Activated T-cell treated with anti-CD3 and anti-CD28 coated beads for 4 hours (primary cell): ENCODE results near the gene VILL.
"Not testable (repeated sequence)": the region's sequence is repeated elsewhere in the genome, so short reads cannot be mapped to it uniquely, and the experiment has no call there.

Experiments
- DNase-seq: peaks from one replicate; pipeline ENCODE4 v3.0.0-alpha.2; 2020

VILL gene

GRCh38 chr3:37987315-37987697, 3.3 kb upstream of the VILL start:
- no peak for DNase-seq

- no peak for DNase-seq
Measured at GRCh38 chr3:37987751-37988179, 2.8 kb upstream of the VILL start.

- DNase-seq: not testable (repeated sequence)
Measured at GRCh38 chr3:37988376-37988775, 2.2 kb upstream of the VILL start.

- no peak for DNase-seq
Measured at GRCh38 chr3:37988931-37989525, 1.6 kb upstream of the VILL start.

- DNase-seq: no peak
Measured at GRCh38 chr3:37989821-37990480, 635 bp upstream of the VILL start.

GRCh38 chr3:37991109-37991508, 523 bp downstream of the VILL start:
- DNase-seq: no peak

- DNase-seq: no peak
Measured at GRCh38 chr3:37991823-37992222, 1.2 kb downstream of the VILL start.

GRCh38 chr3:37992271-37993066, 1.9 kb downstream of the VILL start:
- no peak for DNase-seq

- DNase-seq: no peak
Measured at GRCh38 chr3:37993067-37993455, 2.5 kb downstream of the VILL start.

GRCh38 chr3:37993460-37993819, 2.9 kb downstream of the VILL start:
- DNase-seq: no peak

- DNase-seq: peak; percentile 36
Measured at GRCh38 chr3:37993820-37994638, 3.4 kb downstream of the VILL start.

GRCh38 chr3:37994639-37994972, 4.0 kb downstream of the VILL start:
- no peak for DNase-seq

GRCh38 chr3:37995652-37996641, 5.4 kb downstream of the VILL start:
- DNase-seq: no peak

- DNase-seq: peak; percentile 83
Measured at GRCh38 chr3:37996785-37997301, 6.3 kb downstream of the VILL start.

GRCh38 chr3:37997342-37997741, 6.8 kb downstream of the VILL start:
- no peak for DNase-seq

GRCh38 chr3:37997791-37998370, 7.3 kb downstream of the VILL start:
- DNase-seq: no peak

- no peak for DNase-seq
Measured at GRCh38 chr3:37999836-38000235, 9.2 kb downstream of the VILL start.

GRCh38 chr3:38000242-38000916, 9.8 kb downstream of the VILL start:
- DNase-seq: no peak

GRCh38 chr3:38000965-38001455, 10.4 kb downstream of the VILL start:
- no peak for DNase-seq

GRCh38 chr3:38001456-38002081, 11.0 kb downstream of the VILL start:
- no peak for DNase-seq
